ENCODE data around the gene SH3GL3. TPM values are rescaled to one million over a fixed set of nuclear protein-coding genes. Genes with fewer than 3 reads are reported as not detected.

The SH3GL3 gene
- total RNA-seq, 1 donor from 2014 or later: 0.92 TPM

GRCh38 chr15:83474578-83474977, 27.4 kb downstream of the SH3GL3 start:
- DNase-seq (ENCODE audit: low read depth): no peak
- no peak for TF ChIP-seq CTCF (conservative IDR thresholded peaks at IDR 0.05; ENCODE audit: low read depth, low read length)
- H3K4me3 ChIP-seq (ENCODE audit: low read depth, low read length): no peak overlapping the region

GRCh38 chr15:83475551-83475950, 28.4 kb downstream of the SH3GL3 start:
- DNase-seq (ENCODE audit: low read depth): peak; percentile 12
- no peak for TF ChIP-seq CTCF (conservative IDR thresholded peaks at IDR 0.05; ENCODE audit: low read depth, low read length)
- no peak overlapping the region for H3K4me3 ChIP-seq (ENCODE audit: low read depth, low read length)

- no peak overlapping the region for H3K4me3 ChIP-seq (ENCODE audit: low read depth, low read length)
- no peak for TF ChIP-seq CTCF (conservative IDR thresholded peaks at IDR 0.05; ENCODE audit: low read depth, low read length)
Measured at GRCh38 chr15:83476066-83476465, 28.9 kb downstream of the SH3GL3 start.

GRCh38 chr15:83476708-83477107, 29.6 kb downstream of the SH3GL3 start:
- H3K4me3 ChIP-seq (ENCODE audit: low read depth, low read length): no peak overlapping the region
- no peak for DNase-seq (ENCODE audit: low read depth)
- no peak for TF ChIP-seq CTCF (conservative IDR thresholded peaks at IDR 0.05; ENCODE audit: low read depth, low read length)

More at GRCh38 chr15:83476066-83476465, 28.9 kb downstream of the SH3GL3 start:
- DNase-seq (ENCODE audit: low read depth): no peak

- TF ChIP-seq CTCF (conservative IDR thresholded peaks at IDR 0.05; ENCODE audit: low read depth, low read length): no peak
- no peak overlapping the region for H3K4me3 ChIP-seq (ENCODE audit: low read depth, low read length)
- DNase-seq (ENCODE audit: low read depth): no peak
Measured at GRCh38 chr15:83477172-83477807, 30.1 kb downstream of the SH3GL3 start.

GRCh38 chr15:83477808-83478537, 30.8 kb downstream of the SH3GL3 start:
- no peak overlapping the region for H3K4me3 ChIP-seq (ENCODE audit: low read depth, low read length)
- TF ChIP-seq CTCF (conservative IDR thresholded peaks at IDR 0.05; ENCODE audit: low read depth, low read length): no peak
- DNase-seq (ENCODE audit: low read depth): no peak
